Right lung (tissue), 5 donors: ENCODE results near the gene NR1H3. TPM values are rescaled to one million over a fixed set of nuclear protein-coding genes. Genes with fewer than 3 reads are reported as not detected.

ENCODE experiments used
- DNase-seq, 2 donors: peaks; one replicate each; pipeline ENCODE4 v3.0.0-alpha.2; 2013
- polyA plus RNA-seq, 5 donors: library from polyadenylated mRNA; unstranded; fragments of 120-200 nt; gene quantifications; one replicate each; pipeline versions ENCODE4 v1.2.1 to v1.2.3, GENCODE V29; 2013; ENCODE audit warnings: inconsistent platforms in 1 of 5, low replicate concordance in 1 of 5; ENCODE audit not compliant: insufficient read length in 5 of 5, insufficient read depth in 1 of 5

The NR1H3 gene
- polyA plus RNA-seq, 5 donors, result 39.7 to 57.9 (median 53.0) TPM

- DNase-seq, result peak; percentile 74 to 88
Observed at GRCh38 chr11:47269002-47269828, 11.4 kb downstream of the NR1H3 start.

DNA sequence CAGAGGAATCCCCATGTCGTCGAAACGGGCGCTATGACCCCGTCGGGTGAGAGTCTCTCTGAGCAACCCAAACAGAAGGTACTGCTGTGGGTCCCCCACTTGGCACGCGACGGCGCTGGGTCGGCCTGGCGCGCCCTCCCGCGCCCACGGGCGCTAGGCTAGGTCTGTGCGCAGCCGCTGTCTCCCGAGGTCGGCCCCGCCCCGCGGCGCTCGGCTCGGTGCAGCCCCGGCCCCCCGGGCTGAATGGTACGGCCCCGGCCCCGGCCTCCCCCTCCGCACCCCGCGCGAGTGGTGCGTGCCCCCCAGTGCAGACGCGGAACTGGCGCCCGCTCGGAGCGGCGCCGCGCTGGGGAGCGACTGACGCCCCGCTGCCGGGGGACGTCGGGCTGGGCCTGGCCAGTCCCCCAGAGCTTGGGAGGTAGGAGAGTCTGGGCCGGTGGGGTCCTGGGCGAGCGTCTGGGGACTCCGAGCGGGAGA, 12.1 kb downstream of the NR1H3 start, which contains the start of gene MADD:
Gene MADD, plus strand, starts transcription at position 305 of the 477 bp plus-strand sequence.
- peak; percentile 87 to 89 for DNase-seq

DNA sequence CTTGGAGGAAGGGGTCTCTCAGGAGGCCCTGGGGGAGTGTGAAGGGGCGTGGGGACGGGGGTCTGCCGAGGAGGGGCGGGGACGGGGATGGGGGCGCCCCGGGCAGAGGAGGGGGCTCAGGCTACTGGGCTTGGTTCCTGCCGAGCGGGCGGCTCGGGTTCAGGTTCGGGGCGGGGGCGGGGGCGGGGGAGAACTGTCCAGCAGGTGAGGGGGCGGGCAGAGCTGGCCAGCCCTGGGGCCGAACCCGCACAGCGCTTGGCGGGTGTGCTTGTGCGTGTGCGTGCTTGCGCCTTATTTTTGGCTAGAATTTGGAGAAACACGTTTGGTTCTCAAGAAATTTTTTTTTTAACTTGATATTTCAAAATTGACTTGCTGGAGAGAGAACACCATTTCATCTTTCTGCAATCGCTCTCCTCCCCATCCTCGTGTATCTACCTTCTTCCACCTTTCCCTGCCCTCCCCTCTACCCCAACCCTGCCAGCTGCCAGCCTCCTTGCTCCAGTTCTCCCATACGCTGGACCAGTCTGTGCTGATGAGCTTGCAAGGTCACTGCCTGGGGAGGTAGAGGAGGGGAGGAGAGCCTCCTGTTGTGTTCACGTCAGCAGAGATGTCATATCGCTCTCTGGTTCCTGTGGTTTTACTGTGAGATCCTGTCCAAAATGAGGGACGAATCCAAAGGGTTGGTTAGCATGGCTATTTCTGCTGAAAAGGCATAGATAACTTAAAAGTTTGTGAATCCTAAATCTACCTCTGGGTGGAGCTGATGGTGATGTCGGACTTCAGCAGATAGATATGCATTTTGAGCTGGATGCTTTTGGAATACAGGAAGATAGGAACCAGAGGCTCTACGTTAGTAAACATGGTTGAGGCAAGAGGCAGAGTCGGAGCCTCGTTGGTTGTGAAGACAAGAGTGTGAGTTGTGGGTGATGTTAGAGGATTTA, 12.8 kb downstream of the NR1H3 start:
- no peak for DNase-seq

DNA sequence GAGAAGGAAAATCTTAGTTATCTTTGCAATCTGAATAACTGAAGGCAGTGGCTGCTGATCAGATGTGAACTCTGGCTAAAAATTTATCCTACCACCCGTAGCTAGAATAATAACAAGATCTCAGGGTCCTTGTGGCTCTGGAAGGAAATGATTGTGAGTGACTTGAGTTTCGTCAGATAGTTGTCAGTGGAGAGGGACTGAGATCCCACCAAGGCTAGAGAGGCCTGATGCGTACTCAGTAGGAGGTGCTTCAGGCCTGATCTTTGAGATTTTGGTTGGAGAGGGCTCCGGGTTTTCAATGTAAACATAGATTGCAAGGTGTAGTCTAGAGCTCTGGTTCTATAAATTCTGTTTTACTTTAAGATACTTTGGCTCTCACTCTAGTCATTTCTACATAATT, 13.5 kb downstream of the NR1H3 start:
- DNase-seq, result no peak

- no peak for DNase-seq
Observed at GRCh38 chr11:47271961-47272661, 14.3 kb downstream of the NR1H3 start.

GRCh38 chr11:47272706-47273105, 14.9 kb downstream of the NR1H3 start:
- DNase-seq, result no peak

DNA sequence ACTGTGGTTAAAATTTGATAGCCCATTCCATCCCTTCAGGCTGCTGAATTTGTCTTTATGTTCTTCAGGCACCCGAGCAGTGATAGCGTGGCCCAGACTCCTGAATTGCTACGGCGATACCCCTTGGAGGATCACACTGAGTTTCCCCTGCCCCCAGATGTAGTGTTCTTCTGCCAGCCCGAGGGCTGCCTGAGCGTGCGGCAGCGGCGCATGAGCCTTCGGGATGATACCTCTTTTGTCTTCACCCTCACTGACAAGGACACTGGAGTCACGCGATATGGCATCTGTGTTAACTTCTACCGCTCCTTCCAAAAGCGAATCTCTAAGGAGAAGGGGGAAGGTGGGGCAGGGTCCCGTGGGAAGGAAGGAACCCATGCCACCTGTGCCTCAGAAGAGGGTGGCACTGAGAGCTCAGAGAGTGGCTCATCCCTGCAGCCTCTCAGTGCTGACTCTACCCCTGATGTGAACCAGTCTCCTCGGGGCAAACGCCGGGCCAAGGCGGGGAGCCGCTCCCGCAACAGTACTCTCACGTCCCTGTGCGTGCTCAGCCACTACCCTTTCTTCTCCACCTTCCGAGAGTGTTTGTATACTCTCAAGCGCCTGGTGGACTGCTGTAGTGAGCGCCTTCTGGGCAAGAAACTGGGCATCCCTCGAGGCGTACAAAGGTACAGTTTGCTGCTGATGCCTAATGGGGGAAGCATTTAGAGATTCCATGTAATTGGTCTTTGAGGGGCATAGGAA, 16.9 kb downstream of the NR1H3 start:
- DNase-seq, result no peak

DNA sequence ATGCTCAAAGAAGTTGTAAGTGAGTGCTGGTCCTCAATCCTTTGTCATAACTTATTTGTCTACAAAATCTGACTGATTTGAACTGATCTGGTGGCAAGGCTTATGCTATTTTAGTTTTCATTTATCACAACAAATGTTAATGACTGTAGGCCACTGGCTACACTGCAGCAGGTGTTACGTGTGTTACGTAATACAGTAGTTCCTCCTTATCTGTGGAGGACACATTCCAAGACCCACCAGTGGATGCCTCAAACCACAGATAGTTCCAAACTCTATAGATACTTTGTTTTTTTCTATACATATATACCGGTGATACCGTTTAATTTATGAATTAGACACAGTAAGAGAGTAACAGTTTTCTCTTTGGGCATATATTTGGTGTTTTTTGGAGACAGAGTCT, 19.1 kb downstream of the NR1H3 start:
- no peak for DNase-seq

DNA sequence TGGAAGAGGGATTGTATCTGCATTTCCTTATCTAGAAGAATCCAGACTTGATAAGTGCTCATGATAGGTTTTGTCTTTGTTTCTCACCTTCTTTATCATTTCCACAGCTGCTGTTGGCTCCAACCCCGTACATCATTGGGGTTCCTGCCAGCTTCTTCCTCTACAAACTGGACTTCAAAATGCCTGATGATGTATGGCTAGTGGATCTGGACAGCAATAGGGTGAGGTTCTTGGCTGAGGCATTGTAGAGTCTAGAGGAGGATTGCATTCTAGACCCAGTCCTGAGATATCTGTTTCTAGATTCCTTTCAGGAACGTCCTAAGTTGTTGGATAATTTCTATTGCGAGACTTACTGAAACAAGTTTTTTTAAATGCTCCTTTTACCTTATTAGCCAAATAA, 20.3 kb downstream of the NR1H3 start:
- DNase-seq, result no peak

GRCh38 chr11:47278769-47279168, 21.0 kb downstream of the NR1H3 start:
- DNase-seq, result no peak

- DNase-seq, result no peak
Observed at GRCh38 chr11:47280099-47280498, 22.3 kb downstream of the NR1H3 start.

DNA sequence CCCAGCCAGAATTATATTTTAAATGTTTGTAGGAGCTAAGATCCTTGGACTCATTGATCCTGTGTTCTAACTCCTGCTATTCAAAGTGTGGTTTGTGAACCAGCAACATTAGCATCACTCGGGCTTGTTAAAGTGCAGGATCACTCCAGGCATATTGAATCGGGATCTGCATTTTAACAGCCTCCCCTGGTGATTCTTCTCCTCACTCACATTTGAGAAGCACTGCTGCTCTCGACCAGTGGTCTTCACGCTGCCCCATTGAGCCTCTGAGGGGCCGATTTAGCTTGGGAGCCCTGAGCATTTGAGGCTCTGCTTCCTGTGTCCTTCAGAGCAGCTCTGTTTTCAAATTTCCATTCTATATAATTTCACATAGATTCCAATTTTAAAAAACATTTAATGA, 23.1 kb downstream of the NR1H3 start:
- no peak for DNase-seq

- DNase-seq, result no peak
Observed at GRCh38 chr11:47282462-47282861, 24.7 kb downstream of the NR1H3 start.

DNA sequence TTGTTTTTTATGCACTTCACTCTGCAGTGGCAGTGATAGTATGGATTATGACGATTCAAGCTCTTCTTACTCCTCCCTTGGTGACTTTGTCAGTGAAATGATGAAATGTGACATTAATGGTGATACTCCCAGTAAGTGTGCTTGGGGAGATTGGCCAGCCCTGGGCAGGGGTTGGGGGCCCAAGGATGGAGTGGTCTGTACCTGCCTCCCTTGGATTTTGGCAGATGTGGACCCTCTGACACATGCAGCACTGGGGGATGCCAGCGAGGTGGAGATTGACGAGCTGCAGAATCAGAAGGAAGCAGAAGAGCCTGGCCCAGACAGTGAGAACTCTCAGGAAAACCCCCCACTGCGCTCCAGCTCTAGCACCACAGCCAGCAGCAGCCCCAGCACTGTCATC, 26.4 kb downstream of the NR1H3 start:
- no peak for DNase-seq

DNA sequence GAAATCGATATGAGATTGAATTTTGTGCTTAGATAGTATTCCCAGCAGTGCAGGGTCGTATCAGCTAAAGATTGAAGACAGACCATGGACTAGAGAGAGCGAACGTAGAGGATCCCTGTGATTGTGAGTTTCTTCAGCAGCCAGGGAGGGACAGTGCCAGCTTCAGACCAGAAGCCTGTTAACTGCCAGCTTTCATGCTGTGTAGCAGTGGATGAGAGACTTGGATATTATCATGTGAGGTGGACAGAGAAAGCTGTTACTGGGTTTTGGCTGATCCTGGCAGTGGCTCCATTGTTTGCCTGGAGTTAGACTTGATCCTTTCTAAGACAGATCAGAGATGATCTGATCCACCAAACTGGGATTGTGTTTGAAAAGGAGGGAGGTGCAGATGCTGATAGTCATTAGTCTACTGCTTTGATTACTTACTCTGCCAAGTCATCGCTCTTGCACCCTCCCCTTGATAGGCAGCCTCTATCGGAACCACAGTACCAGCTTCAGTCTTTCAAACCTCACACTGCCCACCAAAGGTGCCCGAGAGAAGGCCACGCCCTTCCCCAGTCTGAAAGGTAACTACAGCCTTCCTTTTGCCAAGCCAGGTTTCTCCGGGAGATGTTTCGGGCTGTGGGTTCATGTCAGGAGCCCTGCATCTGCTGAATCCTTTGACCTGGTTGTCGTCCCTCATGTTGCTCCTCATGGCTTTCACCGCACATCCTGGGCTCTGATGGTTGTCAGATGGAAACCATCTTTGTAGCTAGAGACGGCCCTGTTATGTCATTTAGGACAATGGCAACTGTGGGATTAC, 28.4 kb downstream of the NR1H3 start:
- DNase-seq, result no peak

DNA sequence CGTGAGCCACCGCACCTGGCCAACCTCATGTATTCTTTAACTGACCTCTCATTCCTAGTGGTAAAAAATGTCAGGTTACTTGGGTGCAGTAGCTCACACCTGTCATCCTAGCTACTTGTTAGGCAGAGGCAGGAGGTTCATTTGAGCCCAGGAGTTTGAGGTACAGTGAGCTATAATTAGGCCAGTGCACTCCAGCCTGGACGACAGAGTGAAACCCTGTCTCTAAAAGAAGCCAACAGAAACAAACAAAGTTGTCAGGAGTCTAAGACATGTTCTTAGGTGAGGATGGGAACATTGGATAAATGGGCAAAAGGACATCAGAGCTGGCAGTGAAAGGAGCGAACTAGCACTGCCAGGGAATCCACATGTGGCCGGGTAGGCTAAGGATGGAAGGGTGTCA, 30.3 kb downstream of the NR1H3 start:
- DNase-seq, result no peak

DNA sequence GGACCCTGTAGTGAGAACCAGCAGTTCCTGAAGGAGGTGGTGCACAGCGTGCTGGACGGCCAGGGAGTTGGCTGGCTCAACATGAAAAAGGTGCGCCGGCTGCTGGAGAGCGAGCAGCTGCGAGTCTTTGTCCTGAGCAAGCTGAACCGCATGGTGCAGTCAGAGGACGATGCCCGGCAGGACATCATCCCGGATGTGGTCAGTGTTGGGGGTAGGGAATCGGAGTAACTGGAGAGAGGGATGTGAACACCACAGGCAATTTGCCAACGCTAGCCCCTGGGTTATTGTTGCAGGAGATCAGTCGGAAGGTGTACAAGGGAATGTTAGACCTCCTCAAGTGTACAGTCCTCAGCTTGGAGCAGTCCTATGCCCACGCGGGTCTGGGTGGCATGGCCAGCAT, 32.1 kb downstream of the NR1H3 start:
- DNase-seq, result no peak

DNA sequence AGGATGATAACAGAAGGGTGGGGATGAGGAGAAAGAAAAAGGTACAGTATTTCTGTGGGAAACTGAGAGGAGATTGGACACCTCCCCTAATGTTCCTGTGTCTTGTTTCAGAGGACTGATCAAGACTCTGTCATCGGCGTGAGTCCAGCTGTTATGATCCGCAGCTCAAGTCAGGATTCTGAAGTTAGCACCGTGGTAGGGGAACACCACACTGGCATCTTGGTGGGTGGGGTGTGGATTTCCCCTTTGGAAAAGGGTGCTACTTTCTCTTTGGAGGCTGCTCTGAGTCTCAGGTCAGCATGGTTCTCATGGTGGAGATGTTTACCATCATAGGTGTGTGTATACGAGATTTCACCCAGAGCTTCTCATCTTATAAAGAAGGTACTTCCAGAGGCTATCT, 37.6 kb downstream of the NR1H3 start:
- no peak for DNase-seq

DNA sequence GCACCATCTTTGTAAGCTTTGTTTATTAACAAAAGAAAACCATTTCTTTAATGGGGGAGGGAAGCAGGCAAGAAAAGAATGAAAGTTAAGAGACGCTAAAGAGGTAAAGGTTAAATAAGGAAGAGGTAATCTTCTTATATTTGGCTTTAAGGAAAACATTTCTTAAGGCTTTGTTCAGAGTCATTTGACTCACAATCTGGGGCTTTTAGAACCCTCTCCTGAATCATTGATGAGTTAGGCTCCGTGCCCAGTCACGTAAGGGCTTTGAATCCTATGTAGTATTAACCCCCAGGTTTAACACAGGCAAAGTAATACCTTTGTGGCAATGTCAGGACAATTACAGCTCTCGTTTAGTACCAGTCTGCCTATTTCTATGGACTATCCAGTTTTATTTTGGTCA, 38.2 kb downstream of the NR1H3 start:
- no peak for DNase-seq

DNA sequence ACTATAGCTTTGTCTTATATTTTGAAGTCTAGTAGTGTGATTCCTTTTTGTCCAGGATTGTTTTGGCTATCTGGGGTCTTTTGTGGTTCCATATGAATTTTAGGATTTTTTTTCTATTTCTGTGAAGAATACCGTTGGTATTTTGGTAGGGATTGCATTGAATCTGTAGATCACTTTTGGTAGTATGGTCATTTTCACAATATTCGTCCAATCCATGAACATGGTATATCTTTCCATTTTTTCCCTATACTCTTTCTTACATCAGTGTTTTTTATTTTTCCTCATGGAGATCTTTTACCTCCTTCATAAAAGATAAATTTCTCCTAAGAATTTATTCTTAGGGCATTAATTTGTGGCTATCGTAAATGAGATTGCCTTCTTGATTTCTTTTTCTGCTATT, 41.3 kb downstream of the NR1H3 start:
- no peak for DNase-seq
